Activated naive CD8-positive, alpha-beta T cell (primary cell): Measurements from ENCODE around the gene SURF1.
"Not testable (repeated sequence)": the region's sequence is repeated elsewhere in the genome, so short reads cannot be mapped to it uniquely, and the experiment has no call there.

Experiments used
- H3K27ac Mint-ChIP-seq: one replicate; pipeline ENCODE4 v1.8.0; 2021; ENCODE audit warnings: mixed read lengths
- H3K27me3 Mint-ChIP-seq: one replicate; pipeline ENCODE4 v1.8.0; 2021; ENCODE audit warnings: mixed read lengths
- H3K36me3 Mint-ChIP-seq: one replicate; pipeline ENCODE4 v1.8.0; 2021; ENCODE audit warnings: mixed read lengths
- H3K4me1 Mint-ChIP-seq: one replicate; pipeline ENCODE4 v1.8.0; 2021; ENCODE audit warnings: low read depth, mixed read lengths
- H3K4me3 Mint-ChIP-seq: one replicate; pipeline ENCODE4 v1.8.0; 2021; ENCODE audit warnings: mild to moderate bottlenecking, mixed read lengths
- H3K9me3 Mint-ChIP-seq: one replicate; pipeline ENCODE4 v1.8.0; 2021; ENCODE audit warnings: low read depth, mixed read lengths

The SURF1 gene

GRCh38 chr9:133333566-133333965 lies 22.7 kb downstream of the SURF1 start:
- Mint-ChIP-seq H3K4me1 (peaks cover 26% of the 10 kb centered on the region), H3K4me3 (peak overlapping the region; percentile 95)

GRCh38 chr9:133333011-133333410 lies 23.3 kb downstream of the SURF1 start:
- Mint-ChIP-seq H3K4me1 (peaks cover 26% of the 10 kb centered on the region), H3K9me3 (no peaks in the 10 kb centered on the region), H3K36me3 (no peaks in the 10 kb centered on the region), H3K27me3 (no peaks in the 10 kb centered on the region), H3K4me3 (peak overlapping the region; percentile 53), H3K27ac (no peak overlapping the region)

More at GRCh38 chr9:133333566-133333965, 22.7 kb downstream of the SURF1 start:
- Mint-ChIP-seq H3K9me3 (no peaks in the 10 kb centered on the region), H3K36me3 (no peaks in the 10 kb centered on the region), H3K27me3 (no peaks in the 10 kb centered on the region), H3K27ac (peak overlapping the region; percentile 54)

- H3K4me3 Mint-ChIP-seq: no peak overlapping the region
- peaks cover 24% of the 10 kb centered on the region for H3K4me1 Mint-ChIP-seq
- H3K27me3 Mint-ChIP-seq: no peaks in the 10 kb centered on the region
- H3K9me3 Mint-ChIP-seq: no peaks in the 10 kb centered on the region
- H3K36me3 Mint-ChIP-seq: no peaks in the 10 kb centered on the region
- no peak overlapping the region for H3K27ac Mint-ChIP-seq
Observed at GRCh38 chr9:133332381-133332730, 23.9 kb downstream of the SURF1 start.

- H3K27me3 Mint-ChIP-seq: no peaks in the 10 kb centered on the region
- no peak overlapping the region for H3K4me3 Mint-ChIP-seq
- H3K9me3 Mint-ChIP-seq: no peaks in the 10 kb centered on the region
- H3K27ac Mint-ChIP-seq: no peak overlapping the region
- peaks cover 24% of the 10 kb centered on the region for H3K4me1 Mint-ChIP-seq
- H3K36me3 Mint-ChIP-seq: no peaks in the 10 kb centered on the region
Observed at GRCh38 chr9:133331641-133332380, 24.5 kb downstream of the SURF1 start.

- H3K36me3 Mint-ChIP-seq: no peaks in the 10 kb centered on the region
- H3K27me3 Mint-ChIP-seq: no peaks in the 10 kb centered on the region
- no peaks in the 10 kb centered on the region for H3K9me3 Mint-ChIP-seq
- peaks cover 22% of the 10 kb centered on the region for H3K4me1 Mint-ChIP-seq
- H3K4me3 Mint-ChIP-seq: no peak overlapping the region
- H3K27ac Mint-ChIP-seq: no peak overlapping the region
Observed at GRCh38 chr9:133331221-133331620, 25.1 kb downstream of the SURF1 start.

GRCh38 chr9:133329306-133330156 lies 26.8 kb downstream of the SURF1 start:
- H3K4me3 Mint-ChIP-seq, H3K27me3 Mint-ChIP-seq, H3K36me3 Mint-ChIP-seq, H3K9me3 Mint-ChIP-seq: not testable (repeated sequence)
- Mint-ChIP-seq H3K4me1 (peaks cover 19% of the 10 kb centered on the region), H3K27ac (peak overlapping the region; percentile 38)

- Mint-ChIP-seq H3K27me3 (no peaks in the 10 kb centered on the region), H3K36me3 (no peaks in the 10 kb centered on the region)
Observed at GRCh38 chr9:133327834-133328484, 28.3 kb downstream of the SURF1 start.

GRCh38 chr9:133327021-133327420 lies 29.3 kb downstream of the SURF1 start:
- H3K4me3 Mint-ChIP-seq, H3K27me3 Mint-ChIP-seq, H3K9me3 Mint-ChIP-seq, H3K36me3 Mint-ChIP-seq, H3K27ac Mint-ChIP-seq: not testable (repeated sequence)
- H3K4me1 Mint-ChIP-seq: peaks cover 12% of the 10 kb centered on the region

More at GRCh38 chr9:133327834-133328484, 28.3 kb downstream of the SURF1 start:
- peaks cover 12% of the 10 kb centered on the region for H3K4me1 Mint-ChIP-seq
- H3K27ac Mint-ChIP-seq: peak overlapping the region; percentile 56
- H3K9me3 Mint-ChIP-seq: no peaks in the 10 kb centered on the region
- no peak overlapping the region for H3K4me3 Mint-ChIP-seq

GRCh38 chr9:133323991-133324703 lies 32.1 kb downstream of the SURF1 start:
- Mint-ChIP-seq H3K27me3 (no peaks in the 10 kb centered on the region), H3K4me1 (peaks cover 7% of the 10 kb centered on the region), H3K4me3 (no peak overlapping the region), H3K9me3 (no peaks in the 10 kb centered on the region), H3K36me3 (no peaks in the 10 kb centered on the region), H3K27ac (no peak overlapping the region)

- H3K9me3 Mint-ChIP-seq: no peaks in the 10 kb centered on the region
- no peaks in the 10 kb centered on the region for H3K36me3 Mint-ChIP-seq
- H3K4me3 Mint-ChIP-seq: no peak overlapping the region
- no peak overlapping the region for H3K27ac Mint-ChIP-seq
- H3K4me1 Mint-ChIP-seq: peaks cover 1% of the 10 kb centered on the region
- no peaks in the 10 kb centered on the region for H3K27me3 Mint-ChIP-seq
Observed at GRCh38 chr9:133323211-133323610, 33.1 kb downstream of the SURF1 start.

- H3K27ac Mint-ChIP-seq: no peak overlapping the region
- H3K4me1 Mint-ChIP-seq: peaks cover 1% of the 10 kb centered on the region
- H3K27me3 Mint-ChIP-seq: no peaks in the 10 kb centered on the region
- no peaks in the 10 kb centered on the region for H3K9me3 Mint-ChIP-seq
- no peaks in the 10 kb centered on the region for H3K36me3 Mint-ChIP-seq
- H3K4me3 Mint-ChIP-seq: no peak overlapping the region
Observed at GRCh38 chr9:133322701-133323100, 33.6 kb downstream of the SURF1 start.

- no peak overlapping the region for H3K27ac Mint-ChIP-seq
- no peaks in the 10 kb centered on the region for H3K36me3 Mint-ChIP-seq
- H3K27me3 Mint-ChIP-seq: peaks cover 2% of the 10 kb centered on the region
- no peak overlapping the region for H3K4me3 Mint-ChIP-seq
- H3K9me3 Mint-ChIP-seq: no peaks in the 10 kb centered on the region
- peaks cover 1% of the 10 kb centered on the region for H3K4me1 Mint-ChIP-seq
Observed at GRCh38 chr9:133321411-133321935, 34.8 kb downstream of the SURF1 start.

GRCh38 chr9:133320421-133320881 lies 35.8 kb downstream of the SURF1 start:
- Mint-ChIP-seq H3K4me3 (no peak overlapping the region), H3K27me3 (peaks cover 2% of the 10 kb centered on the region), H3K36me3 (no peaks in the 10 kb centered on the region), H3K9me3 (no peaks in the 10 kb centered on the region), H3K4me1 (no peaks in the 10 kb centered on the region), H3K27ac (no peak overlapping the region)

GRCh38 chr9:133317551-133317950 lies 38.7 kb downstream of the SURF1 start:
- not testable (repeated sequence) for H3K27me3 Mint-ChIP-seq, H3K27ac Mint-ChIP-seq, H3K9me3 Mint-ChIP-seq, H3K4me3 Mint-ChIP-seq, H3K4me1 Mint-ChIP-seq, H3K36me3 Mint-ChIP-seq
